GM23338 (cell line): Measurements from ENCODE around the gene CCL20. TPM values are rescaled to one million over a fixed set of nuclear protein-coding genes. Genes with fewer than 3 reads are reported as not detected.

Source experiments
- ATAC-seq: fragments of 200-7000 bp; cut with Tn5 transposase; 3 replicates; pipeline ENCODE4 v1.9.1; 2020
- DNase-seq: peaks from one replicate; pipeline ENCODE4 v3.0.0-alpha.2; 2015; ENCODE audit warnings: low spot score
- H2AFZ ChIP-seq: fragments of 200-600 bp; sonication (generic); 2 replicates; pipeline ENCODE4 v1.8.0; 2016; ENCODE audit warnings: antibody characterized with exemption, mild to moderate bottlenecking, moderate library complexity
- H3F3A ChIP-seq: fragments of 200-600 bp; sonication (generic); replicated peaks from 2 replicates; pipeline ENCODE4 v1.8.0; 2017; ENCODE audit warnings: antibody characterized with exemption, mixed run types, low read depth
- H3K27ac ChIP-seq: fragments of 200-600 bp; sonication (generic); 2 replicates; pipeline ENCODE4 v1.6.1; 2016; ENCODE audit warnings: low read depth
- H3K27me3 ChIP-seq: fragments of 200-600 bp; sonication (generic); 2 replicates; pipeline ENCODE4 v1.8.0; 2016; ENCODE audit warnings: mild to moderate bottlenecking, mixed run types, moderate library complexity; ENCODE audit not compliant: insufficient read depth
- H3K36me3 ChIP-seq: fragments of 200-600 bp; sonication (generic); 2 replicates; pipeline ENCODE4 v1.8.0; 2016; ENCODE audit warnings: mild to moderate bottlenecking; ENCODE audit not compliant: insufficient read depth
- H3K4me1 ChIP-seq: fragments of 200-600 bp; sonication (generic); 2 replicates; pipeline ENCODE4 v1.8.0; 2016; ENCODE audit warnings: mild to moderate bottlenecking, moderate library complexity; ENCODE audit not compliant: insufficient read depth
- H3K4me2 ChIP-seq: fragments of 200-600 bp; sonication (generic); 2 replicates; pipeline ENCODE4 v1.7.1; 2017; ENCODE audit warnings: mixed run types
- H3K4me3 ChIP-seq: fragments of 200-600 bp; sonication (generic); 2 replicates; pipeline ENCODE4 v1.6.1; 2016; ENCODE audit warnings: mixed run types
- H3K79me2 ChIP-seq: fragments of 200-600 bp; sonication (generic); replicated peaks from 2 replicates; pipeline ENCODE4 v1.8.0; 2017; ENCODE audit warnings: mild to moderate bottlenecking; ENCODE audit not compliant: insufficient read depth
- H3K9me2 ChIP-seq: fragments of 200-600 bp; sonication (generic); 2 replicates; pipeline ENCODE4 v1.8.0; 2017; ENCODE audit not compliant: insufficient read depth
- H4K20me1 ChIP-seq: fragments of 200-600 bp; sonication (generic); replicated peaks from 2 replicates; pipeline ENCODE4 v1.8.0; 2017; ENCODE audit warnings: mild to moderate bottlenecking; ENCODE audit not compliant: insufficient read depth
- H3K27ac Mint-ChIP-seq: 2 replicates; pipeline ENCODE4 v1.8.0; 2020; ENCODE audit warnings: inconsistent platforms, mild to moderate bottlenecking, moderate library complexity, mixed read lengths
- H3K27me3 Mint-ChIP-seq: 3 replicates; pipeline ENCODE4 v1.8.0; 2022; ENCODE audit warnings: low read depth, mild to moderate bottlenecking, moderate library complexity, mixed read lengths, inconsistent platforms; ENCODE audit not compliant: insufficient read depth, poor library complexity
- H3K36me3 Mint-ChIP-seq: 3 replicates; pipeline ENCODE4 v1.8.0; 2021; ENCODE audit warnings: low read depth, mild to moderate bottlenecking, inconsistent platforms, moderate library complexity, mixed read lengths
- H3K4me1 Mint-ChIP-seq: 3 replicates; pipeline ENCODE4 v1.8.0; 2020; ENCODE audit warnings: mild to moderate bottlenecking, inconsistent platforms, mixed read lengths
- H3K4me3 Mint-ChIP-seq: 3 replicates; pipeline ENCODE4 v1.8.0; 2021; ENCODE audit warnings: moderate library complexity, mild to moderate bottlenecking, inconsistent platforms, mixed read lengths
- H3K9me3 Mint-ChIP-seq: 3 replicates; pipeline ENCODE4 v1.8.0; 2020; ENCODE audit warnings: moderate library complexity, mild to moderate bottlenecking, inconsistent platforms, mixed read lengths
- CREB1 ChIP-seq: fragments of 250-450 bp; sonication (Bioruptor Pico); IDR thresholded peaks from 2 replicates; pipeline ENCODE4 v1.5.0; 2020; ENCODE audit warnings: low read depth, mild to moderate bottlenecking, moderate library complexity
- CTCF ChIP-seq, 2 experiments: fragments of 200-600 bp in 1 of 2; sonication (generic) in 1 of 2; conservative IDR thresholded peaks; 2 replicates each; pipeline versions ENCODE4 v1.5.1 to v1.6.1; 2016 to 2017; ENCODE audit warnings: antibody characterized with exemption in 2 of 2, low read depth in 2 of 2, mild to moderate bottlenecking in 2 of 2, moderate library complexity in 1 of 2
- ETS1 ChIP-seq: IDR thresholded peaks from 2 replicates; pipeline ENCODE4 v1.6.1; 2016; ENCODE audit warnings: antibody characterized with exemption
- EZH2 ChIP-seq: fragments of 200-600 bp; sonication (generic); IDR thresholded peaks from one replicate; pipeline ENCODE4 v1.8.0; 2017; ENCODE audit warnings: antibody characterized with exemption, mild to moderate bottlenecking, low read depth; ENCODE audit not compliant: unreplicated experiment
- EZH2phosphoT487 ChIP-seq: fragments of 200-600 bp; sonication (generic); IDR thresholded peaks from one replicate; pipeline ENCODE4 v1.8.1; 2018; ENCODE audit warnings: antibody characterized with exemption; ENCODE audit not compliant: unreplicated experiment
- REST ChIP-seq: IDR thresholded peaks from one replicate; pipeline ENCODE4 v1.6.1; 2018; ENCODE audit warnings: antibody characterized with exemption; ENCODE audit not compliant: unreplicated experiment
- polyA plus RNA-seq: library from polyadenylated mRNA; unstranded; fragments of >200 nt; fragmentation: Nextera tagmentation; extraction: Ambion mirVana; gene quantifications from 2 replicates; pipeline ENCODE4 v1.2.1, GENCODE V29; 2016
- total RNA-seq: library from RNA; depleted of rRNA; stranded (reverse); fragments of >200 nt; shearing (Covaris generic); gene quantifications from 2 replicates; pipeline ENCODE4 v1.2.3, GENCODE V29; 2014

Gene CCL20
- total and polyA plus RNA-seq, 2 experiments from 2014 or later, result not detected

- Histone ChIP-seq H3F3A (no peaks in the 10 kb centered on the region), H3K27ac (no peak overlapping the region), H3K27me3 (no peaks in the 10 kb centered on the region), H3K79me2 (no peaks in the 10 kb centered on the region), H4K20me1 (no peaks in the 10 kb centered on the region), H3K4me3 (no peak overlapping the region), H3K36me3 (no peaks in the 10 kb centered on the region), H2AFZ (no peak overlapping the region), H3K4me2 (no peak overlapping the region), H3K9me2 (no peaks in the 10 kb centered on the region), H3K4me1 (peaks cover 18% of the 10 kb centered on the region)
- no peak for TF ChIP-seq EZH2
- peak; percentile 73 to 84 for TF ChIP-seq CTCF (conservative IDR thresholded peaks at IDR 0.05; ENCODE audit: low read depth in 2 of 2)
- no peaks in the 10 kb centered on the region for H3K36me3 Mint-ChIP-seq
- H3K9me3 Mint-ChIP-seq, result no peaks in the 10 kb centered on the region
- ATAC-seq, result no peak
- 0 out of 2 replicates have a peak overlapping the region, but pooled peaks have one; percentile 34 for H3K27ac Mint-ChIP-seq
- H3K27me3 Mint-ChIP-seq, result peaks cover 4% of the 10 kb centered on the region
- DNase-seq, result peak; percentile 72
- peaks cover 18% of the 10 kb centered on the region for H3K4me1 Mint-ChIP-seq
- H3K4me3 Mint-ChIP-seq, result no peak overlapping the region
Observed at GRCh38 chr2:227862227-227862740, 48.6 kb downstream of the CCL20 start.

- Histone ChIP-seq H3K36me3 (no peaks in the 10 kb centered on the region), H3K9me2 (no peaks in the 10 kb centered on the region), H4K20me1 (no peaks in the 10 kb centered on the region), H3K27me3 (no peaks in the 10 kb centered on the region), H3K27ac (no peak overlapping the region), H3K4me1 (peaks cover 18% of the 10 kb centered on the region), H3K4me3 (no peak overlapping the region), H2AFZ (0 out of 2 replicates have a peak overlapping the region, but pooled peaks have one; percentile 11), H3F3A (no peaks in the 10 kb centered on the region), H3K79me2 (no peaks in the 10 kb centered on the region), H3K4me2 (peak overlapping the region; percentile 64; the same call in 1 of the 2 replicates)
- no peaks in the 10 kb centered on the region for H3K36me3 Mint-ChIP-seq
- TF ChIP-seq REST, result no peak
- TF ChIP-seq CREB1 (CRISPR knock-in tag), result no peak
- no peak for TF ChIP-seq ETS1
- 0 out of 4 replicates have a peak, but pooled peaks of 1 of the 2 experiments have one; percentile 7 for TF ChIP-seq CTCF (conservative IDR thresholded peaks at IDR 0.05; ENCODE audit: low read depth in 2 of 2)
- TF ChIP-seq EZH2phosphoT487, result no peak
- H3K4me1 Mint-ChIP-seq, result peaks cover 18% of the 10 kb centered on the region
- DNase-seq (peak; percentile 42), ATAC-seq (peak; percentile 76)
- no peak overlapping the region for H3K4me3 Mint-ChIP-seq
- H3K9me3 Mint-ChIP-seq, result no peaks in the 10 kb centered on the region
- H3K27me3 Mint-ChIP-seq, result peaks cover 4% of the 10 kb centered on the region
- peak overlapping the region; percentile 34; the same call in 1 of the 2 replicates for H3K27ac Mint-ChIP-seq
Observed at GRCh38 chr2:227862741-227863588, 49.3 kb downstream of the CCL20 start.
